SKM-1 treated with dmso at 0.1 percent for 144 hours (cell line): ENCODE data around the gene ISG15.
"Not testable (repeated sequence)": the region's sequence is repeated elsewhere in the genome, so short reads cannot be mapped to it uniquely, and the experiment has no call there.

Experiments used
- DNase-seq: peaks from one replicate; lab custom pipeline; 2025; ENCODE audit not compliant: unreplicated experiment; lab: John Stamatoyannopoulos, UW

Gene ISG15

GRCh38 chr1:975365-975764 lies 37.9 kb upstream of the ISG15 start:
- DNase-seq = no peak

- DNase-seq = peak; percentile 12
Observed at GRCh38 chr1:975896-976683, 37.2 kb upstream of the ISG15 start.

GRCh38 chr1:976791-977190 lies 36.5 kb upstream of the ISG15 start:
- DNase-seq = not testable (repeated sequence)

DNA sequence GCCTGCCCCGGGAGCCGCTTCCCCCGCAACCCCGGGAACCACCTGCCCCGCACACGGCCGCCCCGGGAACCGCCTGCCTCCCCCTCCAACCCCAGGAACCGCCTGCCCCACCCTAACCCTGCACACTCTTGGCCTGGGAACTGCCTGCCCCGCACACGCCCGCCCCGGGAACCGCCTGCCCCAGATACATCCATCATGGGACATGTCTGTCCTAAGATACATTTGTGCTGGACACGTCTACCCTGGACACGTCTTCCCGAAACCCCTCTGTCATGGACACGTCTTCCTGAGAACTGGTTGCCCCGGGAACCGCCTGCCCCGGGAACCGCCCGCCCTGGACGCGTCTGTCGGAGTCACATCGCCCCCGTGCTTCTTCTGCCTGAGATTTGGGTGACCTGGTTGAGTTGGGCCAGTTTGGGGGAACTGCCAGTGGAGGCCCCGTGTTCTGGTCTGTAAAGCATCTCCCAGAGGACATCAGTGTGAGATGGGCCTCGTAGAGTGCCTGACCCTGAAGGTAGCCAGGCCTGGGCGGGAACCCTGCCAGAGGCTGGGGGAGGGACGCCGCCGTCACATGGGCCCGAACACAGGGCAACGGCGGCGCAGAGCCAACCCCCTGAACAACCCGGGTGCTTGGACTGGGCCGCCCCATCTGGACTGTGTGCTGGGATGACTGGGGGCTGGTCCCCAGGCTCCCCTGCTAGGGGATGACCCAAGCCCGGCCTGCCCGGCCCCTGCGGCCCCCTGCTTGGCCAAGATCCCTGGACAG lies 35.0 kb upstream of the ISG15 start:
- no peak for DNase-seq

DNA sequence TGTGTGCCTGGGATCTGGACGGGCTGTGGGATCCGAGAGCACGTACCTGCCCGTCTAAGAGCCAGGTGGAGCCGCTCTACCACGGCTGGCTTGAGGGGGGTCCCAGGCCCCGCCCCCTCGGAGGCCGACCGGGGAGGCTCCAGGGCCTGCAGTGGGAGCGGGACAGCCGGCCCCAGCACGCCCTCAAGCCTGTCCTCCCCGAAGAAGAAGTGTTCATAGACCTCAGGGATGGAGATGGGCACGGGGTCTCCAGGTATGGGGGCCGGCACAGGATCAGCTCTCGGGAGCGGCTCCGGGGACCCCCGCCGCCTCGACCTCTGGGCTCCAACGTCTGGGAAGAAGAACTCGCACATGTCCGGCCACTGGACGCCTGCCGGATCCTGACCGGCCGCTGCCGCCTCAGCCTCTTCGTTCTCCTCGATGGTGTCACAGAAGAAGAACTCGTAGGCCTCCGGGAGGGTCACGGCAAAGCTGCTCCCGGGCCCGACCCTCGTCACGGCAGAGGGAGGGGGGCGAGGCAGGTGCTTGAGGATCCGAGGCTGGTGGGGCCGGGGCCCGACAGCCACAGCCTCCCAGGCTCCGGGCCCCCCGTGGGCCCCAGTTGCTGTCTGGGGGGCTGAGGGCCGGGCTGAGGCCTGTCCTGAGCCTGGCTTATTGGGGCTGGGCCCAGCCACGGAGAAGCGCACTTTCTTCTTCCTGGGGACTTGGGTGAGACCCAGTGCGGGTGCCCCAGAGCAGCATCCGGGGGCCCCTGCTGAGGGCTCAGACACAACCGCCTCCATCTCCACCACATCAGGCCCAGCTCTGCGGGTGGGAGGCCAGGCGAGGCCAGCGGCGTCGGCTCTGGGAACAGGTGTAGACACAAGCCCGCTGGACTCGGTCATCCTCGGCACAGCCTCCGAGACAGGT lies 34.2 kb upstream of the ISG15 start:
- no peak for DNase-seq

- no peak for DNase-seq
Observed at GRCh38 chr1:979744-980072, 33.6 kb upstream of the ISG15 start.

DNA sequence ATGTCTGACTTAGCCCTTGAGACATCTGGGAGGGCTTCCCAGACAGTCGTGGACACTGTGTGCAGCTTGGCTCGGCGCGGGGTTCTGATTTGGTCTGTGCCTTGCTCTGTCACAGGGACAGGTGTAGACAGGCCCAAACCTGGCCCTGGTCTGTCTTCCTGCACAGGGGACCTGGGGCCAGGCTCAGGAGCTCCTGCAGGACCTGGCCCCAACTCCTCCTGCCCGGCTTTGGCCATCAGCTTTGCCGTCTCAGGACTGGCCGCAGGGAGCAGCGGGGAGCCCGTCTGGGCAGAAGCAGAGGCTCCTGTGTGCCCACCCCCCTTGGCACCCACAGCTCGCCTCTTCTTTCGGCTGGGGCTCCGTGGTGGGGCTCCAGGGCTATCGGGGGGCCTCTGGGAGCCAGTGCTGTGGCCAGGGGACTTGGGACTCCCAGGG lies 33.1 kb upstream of the ISG15 start:
- no peak for DNase-seq

DNA sequence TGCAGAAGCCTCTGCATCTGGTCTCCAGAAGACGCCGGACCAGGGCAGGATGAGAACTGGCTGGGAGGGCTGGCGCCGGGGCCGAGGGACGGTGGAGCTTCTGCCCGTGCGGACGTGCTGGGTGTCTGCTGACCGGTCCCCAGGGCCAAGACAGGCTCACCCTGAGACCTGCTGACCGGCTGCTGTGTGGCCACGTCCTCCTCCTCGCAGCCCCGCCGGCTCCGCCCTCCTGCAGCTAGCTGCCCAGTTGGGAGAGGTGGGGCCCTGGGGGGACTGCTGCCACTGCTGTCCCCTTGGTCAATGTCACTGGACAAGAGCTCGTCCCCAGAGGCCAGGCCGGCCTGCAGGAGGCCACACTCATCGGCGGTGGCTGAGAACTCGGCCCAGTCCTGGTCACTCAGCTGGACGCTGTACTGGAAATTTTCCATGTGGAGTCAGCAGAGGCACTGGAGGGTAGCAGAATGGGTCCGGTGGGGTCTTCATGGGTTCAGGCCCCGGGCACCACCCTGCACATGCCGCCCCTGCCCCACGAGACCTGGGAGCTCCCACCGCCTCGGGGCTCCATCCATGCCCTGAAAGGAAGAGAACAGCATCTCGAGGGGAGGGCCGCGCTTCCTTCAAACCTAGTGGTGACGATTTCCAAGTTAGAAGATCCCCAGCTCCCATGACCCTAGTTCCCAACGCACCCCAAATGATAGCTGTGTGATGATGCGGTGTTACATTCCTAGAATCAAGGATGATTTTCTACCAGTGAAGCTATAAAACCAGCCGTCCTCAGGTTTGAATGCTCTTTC lies 32.5 kb upstream of the ISG15 start:
- DNase-seq = no peak

DNA sequence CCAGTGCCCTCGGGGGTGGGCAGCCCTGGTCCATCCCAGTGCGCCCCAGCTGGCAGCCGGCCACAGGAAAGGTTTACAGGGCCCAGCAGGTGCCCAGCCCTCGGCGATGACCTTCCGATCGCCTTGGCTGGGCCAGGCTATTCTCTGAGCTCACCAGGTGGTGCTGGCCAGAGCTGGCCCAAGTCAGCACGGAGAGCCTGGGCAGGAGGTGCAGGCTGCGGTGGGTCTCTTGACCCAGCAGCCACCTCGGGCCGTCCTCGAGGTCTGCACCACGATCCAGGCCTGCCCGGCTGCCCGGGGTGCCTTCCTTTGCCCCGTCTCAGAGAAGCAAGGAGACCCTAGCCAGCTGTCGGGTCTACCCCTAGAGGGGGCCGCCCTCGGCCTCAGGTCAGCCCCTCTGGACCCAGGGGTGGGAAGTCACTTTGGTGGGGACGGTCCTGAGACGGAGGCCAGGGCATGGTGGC lies 31.8 kb upstream of the ISG15 start:
- DNase-seq = no peak

- no peak for DNase-seq
Observed at GRCh38 chr1:981955-982558, 31.2 kb upstream of the ISG15 start, which contains the start of gene PERM1. TSS of gene PERM1 (minus strand) at chr1:982093. CDS start at chr1:981029, 1,064 bp downstream.

GRCh38 chr1:982765-983436 lies 30.4 kb upstream of the ISG15 start:
- no peak for DNase-seq

DNA sequence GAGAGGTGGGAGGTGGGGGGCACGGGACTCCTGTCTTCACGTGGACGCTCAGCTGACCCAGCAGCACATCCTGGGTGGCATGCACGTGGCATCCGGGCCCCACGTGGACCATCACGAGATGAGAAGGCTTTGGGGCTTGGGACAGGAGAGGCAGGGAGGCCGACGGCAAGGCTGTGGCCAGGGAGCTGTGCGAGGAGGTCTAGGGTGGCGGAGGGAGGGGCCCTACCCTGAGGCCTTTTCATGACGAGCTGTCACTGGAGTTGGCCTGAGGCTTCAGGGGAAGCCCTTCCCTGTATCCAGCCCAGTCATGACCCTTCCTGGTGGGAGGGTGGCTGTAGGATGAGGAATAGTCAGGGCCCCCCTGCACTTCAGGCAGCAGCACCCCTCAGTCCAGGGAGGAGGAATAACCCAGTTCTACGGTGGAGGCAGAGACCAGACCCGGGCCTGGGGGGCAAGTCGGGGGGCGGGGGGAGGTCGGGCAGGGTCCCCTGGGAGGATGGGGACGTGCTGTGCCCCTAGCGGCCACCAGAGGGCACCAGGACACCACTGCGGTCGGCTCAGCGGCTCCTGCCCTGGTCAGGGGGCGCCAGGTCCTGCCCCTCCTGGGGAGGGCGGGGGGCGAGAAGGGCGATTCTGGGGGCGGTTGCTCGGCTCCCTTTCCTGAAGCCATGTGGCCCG lies 29.4 kb upstream of the ISG15 start:
- DNase-seq = no peak

GRCh38 chr1:984476-984814 lies 28.9 kb upstream of the ISG15 start:
- no peak for DNase-seq

DNA sequence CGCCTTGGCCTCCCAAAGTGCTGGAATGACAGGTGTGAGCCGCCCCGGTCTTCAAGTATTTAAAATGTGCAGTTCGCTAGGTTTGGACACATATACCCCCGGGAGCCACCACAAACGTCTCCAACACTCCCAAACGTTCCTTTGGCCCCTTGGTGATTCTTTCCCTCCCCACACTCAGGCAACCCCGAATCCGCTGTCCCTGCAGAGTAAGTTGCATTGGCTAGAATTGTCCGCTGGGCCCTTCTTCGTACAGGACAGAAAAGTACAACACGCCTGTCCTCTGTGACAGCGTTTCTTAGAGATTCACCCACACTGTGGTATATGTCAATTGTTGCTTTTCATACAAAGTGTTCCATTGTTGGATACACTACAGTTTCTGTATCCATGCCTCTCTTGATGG lies 28.2 kb upstream of the ISG15 start:
- no peak for DNase-seq

- not testable (repeated sequence) for DNase-seq
Observed at GRCh38 chr1:988061-988460, 25.2 kb upstream of the ISG15 start.

- not testable (repeated sequence) for DNase-seq
Observed at GRCh38 chr1:991275-991674, 22.0 kb upstream of the ISG15 start.

DNA sequence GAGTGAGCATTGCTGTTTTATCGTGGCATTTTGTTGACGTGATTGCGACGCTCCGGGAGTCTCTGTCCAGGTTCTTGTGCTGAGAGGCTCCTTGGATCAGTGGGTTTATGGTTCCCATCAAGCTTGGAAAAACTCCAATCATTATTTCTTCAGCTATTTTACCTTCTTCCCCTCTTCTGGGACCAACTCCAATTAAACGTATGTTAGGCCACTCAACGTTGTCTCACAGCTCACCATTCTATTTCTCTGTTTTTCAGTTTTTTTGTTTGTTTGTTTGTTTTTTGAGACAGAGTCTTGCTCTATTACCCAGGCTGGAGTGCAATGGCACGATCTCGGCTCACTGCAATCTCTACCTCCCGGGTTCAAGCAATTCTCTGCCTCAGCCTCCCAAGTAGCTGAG lies 21.4 kb upstream of the ISG15 start:
- no peak for DNase-seq

DNA sequence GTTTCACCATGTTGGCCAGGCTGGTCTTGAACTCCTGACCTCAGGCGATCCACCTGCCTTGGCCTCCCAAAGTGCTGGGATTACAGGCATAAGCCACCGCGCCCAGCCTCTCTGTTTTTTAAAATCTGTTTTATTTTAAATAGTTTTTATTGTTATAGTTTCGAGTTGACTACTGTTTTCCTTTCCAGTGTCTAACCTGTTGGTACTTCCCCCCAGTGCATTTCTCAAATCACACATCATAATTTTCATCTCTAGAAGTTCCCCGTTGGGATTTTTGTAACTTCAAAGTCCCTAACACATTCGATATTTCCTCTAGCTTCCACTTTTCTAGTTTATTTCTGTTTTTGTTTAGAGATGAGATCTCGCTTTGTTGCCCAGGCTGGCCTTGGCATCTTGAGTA lies 20.9 kb upstream of the ISG15 start:
- no peak for DNase-seq

DNA sequence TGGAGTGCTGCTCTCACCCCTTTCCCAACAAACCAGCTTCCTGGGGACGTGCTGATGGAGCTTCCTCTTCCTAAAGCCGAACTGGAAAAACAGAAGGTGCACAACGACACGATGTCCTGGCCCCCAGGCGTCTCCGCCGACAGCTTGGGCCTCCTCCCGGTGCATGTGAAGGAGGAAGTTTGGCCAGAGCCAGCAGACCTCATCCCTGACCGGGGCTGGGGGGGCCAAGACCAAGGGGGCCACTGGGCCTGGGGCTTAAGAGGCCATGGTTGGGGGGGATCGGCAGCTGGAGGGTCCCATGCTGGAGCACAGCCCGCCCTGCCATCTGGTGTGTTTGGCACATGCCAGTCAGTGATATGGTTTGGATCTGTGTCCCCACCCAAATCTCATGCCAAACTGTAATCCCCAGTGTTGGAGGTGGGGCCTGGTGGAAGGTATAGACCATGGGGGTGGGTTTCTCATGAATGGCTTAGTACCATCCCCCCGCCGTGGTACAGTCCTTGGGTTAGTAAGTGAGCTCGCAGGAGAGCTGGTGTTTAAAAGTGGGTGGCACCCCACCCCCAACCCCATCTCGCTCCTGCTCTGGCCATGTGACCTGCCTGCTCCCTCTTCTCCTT lies 19.8 kb upstream of the ISG15 start:
- DNase-seq = no peak
